Stimulated activated CD8-positive, alpha-beta memory T cell treated with anti-CD3 and anti-CD28 coated beads, Interleukin-12 subunit alpha, Interleukin-12 subunit beta, amount 100 ng/mL, for 4 hours (primary cell): Measurements from ENCODE around the gene ADM.
"Not testable (repeated sequence)": the region's sequence is repeated elsewhere in the genome, so short reads cannot be mapped to it uniquely, and the experiment has no call there.

Experiments
- DNase-seq: peaks from one replicate; pipeline ENCODE4 v3.0.0-alpha.2; 2020; ENCODE audit warnings: low read depth

Gene ADM, protein sequence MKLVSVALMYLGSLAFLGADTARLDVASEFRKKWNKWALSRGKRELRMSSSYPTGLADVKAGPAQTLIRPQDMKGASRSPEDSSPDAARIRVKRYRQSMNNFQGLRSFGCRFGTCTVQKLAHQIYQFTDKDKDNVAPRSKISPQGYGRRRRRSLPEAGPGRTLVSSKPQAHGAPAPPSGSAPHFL

DNA sequence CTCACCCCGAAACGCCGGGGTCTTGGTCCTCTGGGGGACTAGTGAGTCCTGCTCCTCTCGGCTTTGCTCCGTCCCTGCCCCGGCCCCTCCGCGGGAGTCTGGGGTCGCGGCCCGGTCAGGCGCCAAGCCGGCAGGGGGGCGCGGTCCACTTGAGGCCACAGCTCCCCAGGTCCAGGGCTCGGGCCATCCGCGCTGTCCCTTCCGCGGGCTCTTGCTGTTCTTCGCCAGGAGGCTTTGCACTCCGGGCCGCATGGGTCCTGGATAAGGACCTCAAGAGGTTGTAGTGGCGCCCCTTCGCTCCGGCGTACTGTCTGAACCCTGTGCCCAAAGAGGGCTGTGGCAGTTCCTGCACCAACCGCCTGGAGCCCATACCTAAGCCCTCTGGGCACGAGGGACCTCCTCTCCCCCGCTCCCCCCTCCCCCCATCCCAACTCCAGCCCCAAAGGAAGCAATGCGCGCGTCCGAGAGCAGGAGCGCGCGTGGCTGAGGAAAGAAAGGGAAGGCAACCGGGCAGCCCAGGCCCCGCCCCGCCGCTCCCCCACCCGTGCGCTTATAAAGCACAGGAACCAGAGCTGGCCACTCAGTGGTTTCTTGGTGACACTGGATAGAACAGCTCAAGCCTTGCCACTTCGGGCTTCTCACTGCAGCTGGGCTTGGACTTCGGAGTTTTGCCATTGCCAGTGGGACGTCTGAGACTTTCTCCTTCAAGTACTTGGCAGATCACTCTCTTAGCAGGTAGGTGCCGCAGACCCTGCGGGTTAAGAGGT, at the start of gene ADM:
ADM (plus strand) TSS at position 579 of the 767 bp plus-strand sequence. CDS start 628 bp downstream, outside the sequence.
- DNase-seq: no peak

- no peak for DNase-seq
Observed at GRCh38 chr11:10255388-10256125, 49.3 kb upstream of the ADM start.

DNA sequence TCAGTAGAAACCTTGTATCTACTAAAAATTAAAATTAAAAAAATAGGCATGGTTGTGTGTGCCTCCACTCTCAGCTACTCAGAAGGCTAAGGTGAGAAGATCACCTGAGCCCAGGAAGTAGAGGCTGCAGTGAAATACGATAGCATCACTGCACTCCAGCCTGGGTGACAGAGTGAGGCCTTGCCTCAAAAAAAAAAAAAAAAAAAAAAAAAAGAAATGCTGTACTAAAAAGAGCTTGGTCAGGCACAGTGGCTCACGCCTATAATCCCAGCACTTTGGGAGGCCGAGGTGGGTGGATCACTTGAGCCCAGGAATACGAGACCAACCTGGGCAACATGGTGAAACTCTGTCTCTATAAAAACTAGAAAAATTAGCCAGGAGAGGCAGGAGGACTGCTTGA, 47.4 kb upstream of the ADM start:
- DNase-seq: no peak

GRCh38 chr11:10261821-10262220, 43.1 kb upstream of the ADM start:
- DNase-seq: no peak

DNA sequence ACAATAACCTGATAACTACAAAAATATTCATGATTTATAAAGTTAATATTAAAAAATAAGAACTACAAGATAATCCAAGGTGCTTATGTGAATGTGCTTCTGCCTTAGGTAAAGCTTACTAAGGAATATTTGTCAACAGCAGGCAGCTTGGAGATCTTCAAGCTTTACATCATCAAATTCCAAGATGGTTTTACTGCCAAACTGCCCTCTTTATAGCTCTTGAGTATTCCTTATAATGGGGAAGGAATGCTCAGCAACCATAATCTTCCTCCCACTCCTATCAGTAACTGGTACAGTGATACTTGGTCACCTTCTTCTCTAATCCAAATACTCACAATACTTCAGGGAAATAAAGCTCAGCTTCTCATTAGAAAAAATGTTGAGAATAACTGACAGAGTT, 40.9 kb upstream of the ADM start:
- DNase-seq: no peak

DNA sequence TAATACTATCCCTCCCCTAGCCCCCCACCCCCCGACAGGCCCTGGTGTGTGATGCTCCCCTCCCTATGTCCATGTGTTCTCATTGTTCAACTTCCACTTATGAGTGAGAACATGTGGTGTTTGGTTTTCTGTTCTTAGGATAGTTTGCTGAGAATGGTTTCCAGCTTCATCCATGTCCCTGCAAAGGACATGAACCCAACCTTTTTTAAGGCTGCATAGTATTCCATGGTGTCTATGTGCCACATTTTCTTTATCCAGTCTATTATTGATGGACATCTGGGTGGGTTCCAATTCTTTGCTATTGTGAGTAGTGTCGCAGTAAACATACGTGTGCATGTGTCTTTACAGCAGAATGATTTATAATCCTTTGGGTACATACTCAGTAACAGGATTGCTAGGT, 40.2 kb upstream of the ADM start:
- not testable (repeated sequence) for DNase-seq

DNA sequence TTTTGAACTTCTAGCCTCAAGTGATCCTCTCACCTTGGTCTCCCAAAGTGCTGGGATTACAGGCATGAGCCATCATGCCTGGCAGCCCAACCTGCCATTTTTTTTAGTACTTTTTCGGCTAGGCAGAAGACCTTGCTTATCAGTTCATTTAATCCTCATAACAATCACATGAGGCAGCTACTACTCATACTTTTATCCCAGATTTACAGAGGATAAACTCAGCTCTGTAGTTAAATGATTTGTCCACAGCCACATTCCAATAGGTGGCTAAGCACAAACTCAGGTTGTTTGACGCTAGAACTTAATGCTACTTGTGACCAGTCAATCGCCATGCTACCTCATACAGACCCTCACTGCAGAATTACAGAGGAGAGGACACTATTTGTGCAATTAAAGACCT, 38.9 kb upstream of the ADM start:
- DNase-seq: no peak

- no peak for DNase-seq
Observed at GRCh38 chr11:10267821-10268220, 37.1 kb upstream of the ADM start.

DNA sequence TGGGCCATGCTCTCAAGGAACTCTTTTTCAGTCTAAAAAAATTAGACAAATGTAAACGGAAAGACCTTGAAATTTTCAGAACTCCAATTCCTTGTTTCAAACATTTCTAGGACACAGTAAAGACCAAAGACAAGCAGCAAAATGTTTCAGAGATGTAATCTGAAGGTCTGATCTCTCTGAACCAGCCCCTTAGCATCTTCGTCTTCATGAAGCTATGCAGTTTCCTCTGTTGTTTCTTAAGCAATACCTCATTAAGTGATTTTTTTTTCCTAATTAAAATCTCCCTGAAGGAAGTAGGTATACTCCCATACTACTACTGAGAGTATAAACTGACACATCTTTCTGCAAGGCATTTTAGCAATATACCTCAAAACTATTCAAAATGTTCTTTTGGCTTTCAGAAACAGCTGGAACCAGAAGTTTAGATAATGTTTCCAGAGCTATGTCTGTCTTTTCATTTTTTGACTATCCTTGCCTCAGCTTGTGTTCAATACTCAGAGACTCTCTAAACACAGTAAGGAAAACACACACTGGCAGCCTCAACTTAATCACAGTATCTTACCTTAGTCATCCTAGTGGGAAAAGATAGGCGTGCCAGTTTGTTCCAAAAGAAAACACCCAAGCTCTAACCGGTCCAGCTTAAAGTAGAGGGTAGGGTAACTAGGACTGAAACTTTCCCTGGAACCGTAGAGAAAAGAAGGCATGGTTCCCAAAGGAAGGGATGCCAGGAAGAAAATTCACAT, 36.0 kb upstream of the ADM start:
- DNase-seq: no peak

GRCh38 chr11:10272132-10272531, 32.7 kb upstream of the ADM start:
- DNase-seq: no peak

DNA sequence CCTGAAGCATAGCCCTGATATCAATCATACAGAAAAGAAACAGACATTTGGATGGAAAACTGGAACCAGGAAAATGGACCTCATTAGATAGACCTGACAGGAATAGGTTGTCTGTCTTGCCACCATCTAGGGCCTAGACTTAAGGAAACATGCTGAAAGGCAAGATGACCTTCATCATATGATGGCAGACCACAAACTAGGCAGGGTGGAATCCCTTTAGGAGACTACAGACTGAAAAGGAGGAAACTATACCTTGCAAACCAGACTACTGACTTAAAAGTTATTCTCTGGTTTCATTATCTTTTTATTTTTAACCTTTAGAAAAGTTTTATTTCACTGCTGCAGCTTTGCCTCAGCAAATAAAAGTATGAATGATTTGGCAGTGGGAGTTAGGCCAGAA, 31.1 kb upstream of the ADM start:
- no peak for DNase-seq

DNA sequence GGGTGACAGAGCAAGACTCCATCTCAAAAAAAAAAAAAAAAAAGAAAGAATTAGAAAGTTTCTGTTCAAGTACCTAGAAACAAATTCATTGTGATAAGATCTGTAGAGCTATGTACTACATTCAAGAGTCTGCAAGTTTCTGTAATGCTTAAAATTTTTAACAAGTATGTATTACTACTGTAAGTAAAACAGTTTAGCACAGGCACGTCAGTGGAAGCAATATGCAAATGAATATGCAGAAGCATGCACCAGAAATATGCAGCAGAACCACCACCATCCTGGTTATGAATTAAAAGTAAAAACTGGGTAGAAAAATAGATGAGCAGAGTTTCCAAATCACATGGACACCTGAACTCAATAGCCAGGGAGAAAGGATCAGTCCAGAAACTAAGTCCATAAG, 30.1 kb upstream of the ADM start:
- DNase-seq: no peak

- DNase-seq: no peak
Observed at GRCh38 chr11:10275714-10276113, 29.2 kb upstream of the ADM start.

GRCh38 chr11:10282117-10282516, 22.8 kb upstream of the ADM start:
- no peak for DNase-seq

DNA sequence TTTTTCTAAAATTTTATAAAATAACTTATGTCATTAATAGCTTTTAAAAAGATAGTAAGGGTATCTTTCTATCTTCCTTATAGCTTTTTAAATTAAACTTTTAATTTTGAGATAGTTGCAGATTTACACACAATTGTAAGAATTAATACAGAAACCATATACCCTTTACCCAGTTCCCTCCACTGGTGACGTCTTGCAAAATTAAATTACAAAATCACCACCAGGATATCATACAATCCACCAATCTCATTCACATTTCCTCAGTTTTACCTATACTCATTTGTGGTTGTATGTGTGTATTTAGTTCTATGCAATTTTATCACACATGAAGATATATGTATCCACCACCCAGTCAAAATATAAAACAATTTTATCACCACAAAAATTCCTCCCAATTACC, 20.9 kb upstream of the ADM start:
- no peak for DNase-seq

DNA sequence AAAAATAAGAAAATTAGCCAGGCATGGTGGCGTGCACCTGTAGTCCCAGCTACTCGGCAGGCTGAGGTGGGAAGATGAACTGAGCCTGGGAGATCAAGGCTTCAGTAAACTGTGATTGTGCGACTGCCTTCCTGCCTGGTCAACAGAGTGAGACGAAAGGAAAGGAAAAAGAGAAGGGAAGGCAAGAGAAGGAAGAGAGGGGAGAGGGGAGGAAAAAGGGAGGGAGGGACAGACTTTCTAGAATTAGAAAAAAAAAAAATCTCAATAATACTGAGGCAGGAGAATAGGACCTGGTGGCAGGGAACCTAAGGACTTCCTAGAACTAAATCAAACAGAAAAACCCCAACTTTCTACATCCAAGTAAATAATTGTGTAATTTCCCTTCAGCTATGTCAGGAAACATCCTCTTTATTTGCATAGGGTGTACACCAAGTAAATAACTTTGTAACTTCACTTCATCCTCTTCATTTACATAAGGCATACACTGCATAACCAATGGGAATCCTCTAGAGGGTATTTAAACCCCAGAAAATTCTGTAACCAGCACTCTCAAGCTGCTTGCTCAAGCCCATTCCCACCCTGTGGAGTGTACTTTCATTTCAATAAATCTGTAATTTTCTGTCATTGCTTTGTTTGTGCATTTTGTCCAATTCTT, 19.6 kb upstream of the ADM start:
- DNase-seq: no peak

DNA sequence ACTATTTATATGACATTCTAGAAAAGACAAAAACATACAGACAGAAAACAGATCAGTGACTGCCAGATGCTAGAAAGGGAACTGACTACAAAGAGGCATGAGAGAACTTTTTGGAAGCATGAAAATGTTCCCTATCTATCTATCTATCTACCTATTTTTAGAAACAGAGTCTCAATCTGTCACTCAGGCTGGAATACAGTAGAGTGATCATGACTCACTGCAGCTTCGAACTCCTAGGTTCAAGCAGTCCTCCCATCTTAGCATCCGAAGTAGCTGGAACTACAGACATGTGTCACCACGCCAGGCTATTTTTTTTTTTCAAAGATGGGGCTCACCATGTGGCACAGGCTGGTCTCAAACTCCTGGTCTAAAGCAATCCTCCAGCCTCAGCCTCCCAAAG, 17.7 kb upstream of the ADM start:
- DNase-seq: no peak

GRCh38 chr11:10287766-10288715, 16.8 kb upstream of the ADM start:
- DNase-seq: no peak

- DNase-seq: no peak
Observed at GRCh38 chr11:10288881-10289764, 15.8 kb upstream of the ADM start.
